AG04450 (cell line): ENCODE data around the gene PLXND1. TPM values are rescaled to one million over a fixed set of nuclear protein-coding genes. Genes with fewer than 3 reads are reported as not detected.
A peak's percentile ranks its signal among the peaks of the same experiment; 100 is the strongest.

Experiments
- CTCF ChIA-PET: fragments of 300-600, 350-600 bp; formaldehyde crosslinking; extraction: SDS; loops from one replicate; lab custom pipeline; 2022; ENCODE audit warnings: antibody characterized with exemption, inconsistent platforms; lab: Charles Lee
- POLR2A ChIA-PET: fragments of 350-600 bp; formaldehyde crosslinking; extraction: SDS; loops from one replicate; lab custom pipeline; 2021; ENCODE audit warnings: antibody characterized with exemption, inconsistent platforms; lab: Yijun Ruan, JAX
- DNase-seq: peaks from one replicate; pipeline ENCODE4 v3.0.0-alpha.2; 2011; ENCODE audit warnings: low read depth, low spot score
- H3K27ac ChIP-seq: one replicate; pipeline ENCODE4 v1.5.1; 2012; ENCODE audit warnings: low read depth, low read length, control low read depth
- H3K27me3 ChIP-seq: one replicate; pipeline ENCODE4 v1.6.0; 2012; ENCODE audit warnings: low read length; ENCODE audit not compliant: control insufficient read depth, insufficient read depth
- H3K4me3 ChIP-seq: 2 replicates; pipeline ENCODE4 v1.5.1; 2011; ENCODE audit warnings: mild to moderate bottlenecking, low read depth, low read length, control low read depth
- H3K9me3 ChIP-seq: 2 replicates; pipeline ENCODE4 v1.5.1; 2012; ENCODE audit warnings: low read length; ENCODE audit not compliant: control insufficient read depth, insufficient read depth
- CTCF ChIP-seq: IDR thresholded peaks from 2 replicates; pipeline ENCODE4 v1.5.1; 2011; ENCODE audit warnings: low read depth, low read length, control low read depth, inconsistent platforms
- polyA plus RNA-seq: library from polyadenylated mRNA; depleted of rRNA; stranded (reverse); fragments of >200 nt; gene quantifications from 2 replicates; pipeline ENCODE4 v1.2.3, GENCODE V29; 2011

Gene PLXND1
- polyA plus RNA-seq, 1 experiment, result 37.1 TPM

GRCh38 chr3:129531699-129532098 is 74.8 kb downstream of the PLXND1 start:
- CTCF ChIA-PET, result no interaction called here

DNA sequence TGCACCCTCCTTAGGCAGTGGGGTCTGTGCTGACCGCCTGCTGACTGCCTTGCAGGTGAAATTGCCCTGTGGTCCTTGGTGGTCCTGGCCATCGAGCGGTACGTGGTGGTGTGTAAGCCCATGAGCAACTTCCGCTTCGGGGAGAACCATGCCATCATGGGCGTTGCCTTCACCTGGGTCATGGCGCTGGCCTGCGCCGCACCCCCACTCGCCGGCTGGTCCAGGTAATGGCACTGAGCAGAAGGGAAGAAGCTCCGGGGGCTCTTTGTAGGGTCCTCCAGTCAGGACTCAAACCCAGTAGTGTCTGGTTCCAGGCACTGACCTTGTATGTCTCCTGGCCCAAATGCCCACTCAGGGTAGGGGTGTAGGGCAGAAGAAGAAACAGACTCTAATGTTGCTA is 75.7 kb downstream of the PLXND1 start:
- Histone ChIP-seq H3K27me3 (no peaks in the 10 kb centered on the region), H3K9me3 (no peaks in the 10 kb centered on the region; the same call in 1 of the 2 replicates), H3K27ac (no peak overlapping the region), H3K4me3 (no peak overlapping the region)
- POLR2A ChIA-PET, result no interaction called here
- DNase-seq, result no peak
- TF ChIP-seq CTCF, result no peak
- CTCF ChIA-PET, result interaction anchor here (0.6 kb wide), 1 partner anchor 298 kb away, joined by 4 read pairs; no protein-coding TSS in a partner anchor

More at GRCh38 chr3:129531699-129532098, 74.8 kb downstream of the PLXND1 start:
- no peak for TF ChIP-seq CTCF
- no peaks in the 10 kb centered on the region; the same call in 1 of the 2 replicates for H3K9me3 ChIP-seq
- peaks cover 2% of the 10 kb centered on the region for H3K27me3 ChIP-seq
- no peak overlapping the region for H3K27ac ChIP-seq
- POLR2A ChIA-PET, result no interaction called here
- H3K4me3 ChIP-seq, result no peak overlapping the region
- no peak for DNase-seq

- CTCF ChIA-PET, result interaction anchor here (0.6 kb wide), 1 partner anchor 40 kb away, joined by 3 read pairs; no protein-coding TSS in a partner anchor
- no peaks in the 10 kb centered on the region for H3K27me3 ChIP-seq
- no peak for TF ChIP-seq CTCF
- peak; percentile 8 for DNase-seq
- no peaks in the 10 kb centered on the region; the same call in 1 of the 2 replicates for H3K9me3 ChIP-seq
- no peak overlapping the region for H3K4me3 ChIP-seq
- POLR2A ChIA-PET, result no interaction called here
- H3K27ac ChIP-seq, result no peak overlapping the region
These were observed 76.2 kb downstream of the PLXND1 start for GRCh38 chr3:129530251-129530791.

- H3K4me3 ChIP-seq, result no peak overlapping the region
- no peak overlapping the region for H3K27ac ChIP-seq
- no peak for DNase-seq
- no peak for TF ChIP-seq CTCF
- POLR2A ChIA-PET, result no interaction called here
- H3K9me3 ChIP-seq, result no peaks in the 10 kb centered on the region; the same call in 1 of the 2 replicates
- H3K27me3 ChIP-seq, result no peaks in the 10 kb centered on the region
- CTCF ChIA-PET, result interaction anchor here (0.6 kb wide), 1 partner anchor 39 kb away, joined by 3 read pairs; no protein-coding TSS in a partner anchor
These were observed 76.9 kb downstream of the PLXND1 start for GRCh38 chr3:129529436-129530210.

- H3K9me3 ChIP-seq, result no peaks in the 10 kb centered on the region; the same call in 1 of the 2 replicates
- ChIA-PET CTCF (no interaction called here), POLR2A (no interaction called here)
- no peaks in the 10 kb centered on the region for H3K27me3 ChIP-seq
- H3K4me3 ChIP-seq, result no peak within 1 kb of the TSS
- no peak for TF ChIP-seq CTCF
- no peak within 1 kb of the TSS for H3K27ac ChIP-seq
- DNase-seq, result no peak
These were observed 77.8 kb downstream of the PLXND1 start, which contains the start of gene RHO for GRCh38 chr3:129528589-129529100. Gene RHO, plus strand, starts transcription at chr3:129528639. Its CDS starts 95 bp downstream, at chr3:129528734.
